ENCODE measurements around the gene YTHDF1. TPM values are rescaled to one million over a fixed set of nuclear protein-coding genes. Genes with fewer than 3 reads are reported as not detected.

Gene YTHDF1
- 10 to 100 TPM; 21.2 to 49.6 (median 25.8) TPM for total RNA-seq

DNA sequence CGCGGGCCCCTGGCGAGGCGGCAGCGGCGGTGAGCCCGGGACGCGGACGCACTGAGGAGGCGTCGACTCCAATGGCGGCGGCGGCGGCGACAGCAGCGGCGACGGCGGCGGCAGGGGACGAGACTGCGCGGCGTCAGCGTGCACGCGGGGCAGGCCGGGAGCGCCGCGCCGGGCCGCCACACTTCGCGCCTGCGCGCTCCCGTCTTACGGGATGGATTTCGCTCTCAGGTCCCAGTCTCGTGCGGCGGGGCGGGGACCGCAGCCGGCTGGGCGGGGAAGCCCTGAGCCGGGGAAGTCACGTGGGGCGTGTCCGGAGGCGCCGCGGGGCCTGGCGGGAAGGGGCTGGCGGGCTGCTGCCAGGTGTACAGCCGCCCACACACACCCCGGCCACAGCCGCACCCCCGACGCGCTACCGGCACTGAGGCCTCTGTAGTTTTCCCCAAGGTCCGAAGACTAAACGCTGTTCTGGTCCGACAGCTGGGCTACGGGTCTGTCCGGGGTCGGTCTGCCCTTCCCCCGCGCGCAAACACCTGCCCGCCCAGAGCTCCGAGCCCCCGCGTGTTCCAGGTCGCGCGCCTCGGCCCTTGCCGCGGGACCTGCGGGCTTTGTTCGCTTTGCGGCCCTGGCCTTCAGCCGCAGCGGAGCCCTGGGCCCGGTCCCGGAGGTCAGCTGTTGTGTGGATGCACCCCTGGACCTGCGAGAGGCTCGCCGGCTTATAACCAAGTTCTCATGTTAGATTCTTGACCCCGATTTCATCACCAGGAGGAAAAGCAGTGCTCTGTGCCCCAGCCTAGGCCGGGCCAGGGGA, at the start of gene YTHDF1:
YTHDF1 (minus strand) TSS at position 91 of the 808 bp plus-strand sequence. CDS start 239 bp downstream, outside the sequence.
- TF ChIP-seq, protein P1, sequence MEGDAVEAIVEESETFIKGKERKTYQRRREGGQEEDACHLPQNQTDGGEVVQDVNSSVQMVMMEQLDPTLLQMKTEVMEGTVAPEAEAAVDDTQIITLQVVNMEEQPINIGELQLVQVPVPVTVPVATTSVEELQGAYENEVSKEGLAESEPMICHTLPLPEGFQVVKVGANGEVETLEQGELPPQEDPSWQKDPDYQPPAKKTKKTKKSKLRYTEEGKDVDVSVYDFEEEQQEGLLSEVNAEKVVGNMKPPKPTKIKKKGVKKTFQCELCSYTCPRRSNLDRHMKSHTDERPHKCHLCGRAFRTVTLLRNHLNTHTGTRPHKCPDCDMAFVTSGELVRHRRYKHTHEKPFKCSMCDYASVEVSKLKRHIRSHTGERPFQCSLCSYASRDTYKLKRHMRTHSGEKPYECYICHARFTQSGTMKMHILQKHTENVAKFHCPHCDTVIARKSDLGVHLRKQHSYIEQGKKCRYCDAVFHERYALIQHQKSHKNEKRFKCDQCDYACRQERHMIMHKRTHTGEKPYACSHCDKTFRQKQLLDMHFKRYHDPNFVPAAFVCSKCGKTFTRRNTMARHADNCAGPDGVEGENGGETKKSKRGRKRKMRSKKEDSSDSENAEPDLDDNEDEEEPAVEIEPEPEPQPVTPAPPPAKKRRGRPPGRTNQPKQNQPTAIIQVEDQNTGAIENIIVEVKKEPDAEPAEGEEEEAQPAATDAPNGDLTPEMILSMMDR (IDR thresholded peaks at IDR 0.05): no peak
- ATAC-seq (ENCODE audit: low FRiP score) (peak; percentile 95), DNase-seq (ENCODE audit: low spot score) (peak; percentile 78)

DNA sequence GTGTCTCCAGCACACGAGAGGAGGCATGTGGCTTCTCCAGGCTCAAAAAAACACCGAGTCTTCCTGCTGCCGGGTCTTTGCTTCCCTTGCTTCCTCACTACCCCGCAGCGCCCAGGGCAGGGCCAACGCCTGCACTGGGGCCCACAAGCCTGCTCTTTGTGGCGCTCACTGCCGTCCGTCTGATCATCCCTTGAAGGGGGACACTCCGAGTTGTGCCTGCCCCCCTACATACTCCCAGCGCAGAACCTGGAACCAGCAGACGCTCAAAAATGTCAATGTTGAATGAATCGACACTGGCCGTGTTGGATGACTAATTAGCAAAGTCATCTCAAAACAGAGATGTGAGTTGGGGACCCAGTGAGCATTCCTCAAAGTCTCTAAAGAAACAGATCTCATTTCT, 48.6 kb upstream of the YTHDF1 start:
- DNase-seq (ENCODE audit: low spot score) (no peak), ATAC-seq (ENCODE audit: low FRiP score) (no peak)
- TF ChIP-seq, protein P1 (IDR thresholded peaks at IDR 0.05): no peak

DNA sequence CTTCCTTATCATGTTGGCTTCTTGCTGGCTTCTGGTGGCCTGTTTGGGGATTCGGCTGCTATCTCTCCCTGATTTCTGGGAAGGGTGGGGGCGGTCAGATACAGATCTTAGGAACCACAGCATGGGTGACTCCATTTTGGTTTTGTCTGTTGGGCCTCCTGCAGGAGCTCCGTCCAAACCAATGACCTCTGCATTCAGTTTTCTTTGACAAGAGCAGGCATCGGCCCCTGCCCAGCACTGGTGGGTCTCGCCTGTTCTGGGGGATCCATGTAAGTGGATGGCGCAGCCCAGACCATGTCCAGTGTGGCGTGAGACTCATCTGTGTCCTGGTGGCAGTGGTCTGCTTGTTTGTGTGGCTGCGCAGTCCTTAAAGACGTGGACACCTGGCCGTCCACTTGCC, 48.1 kb upstream of the YTHDF1 start:
- no peak for ATAC-seq (ENCODE audit: low FRiP score)
- no peak for DNase-seq (ENCODE audit: low spot score)
- TF ChIP-seq, protein P1 (IDR thresholded peaks at IDR 0.05): no peak

DNA sequence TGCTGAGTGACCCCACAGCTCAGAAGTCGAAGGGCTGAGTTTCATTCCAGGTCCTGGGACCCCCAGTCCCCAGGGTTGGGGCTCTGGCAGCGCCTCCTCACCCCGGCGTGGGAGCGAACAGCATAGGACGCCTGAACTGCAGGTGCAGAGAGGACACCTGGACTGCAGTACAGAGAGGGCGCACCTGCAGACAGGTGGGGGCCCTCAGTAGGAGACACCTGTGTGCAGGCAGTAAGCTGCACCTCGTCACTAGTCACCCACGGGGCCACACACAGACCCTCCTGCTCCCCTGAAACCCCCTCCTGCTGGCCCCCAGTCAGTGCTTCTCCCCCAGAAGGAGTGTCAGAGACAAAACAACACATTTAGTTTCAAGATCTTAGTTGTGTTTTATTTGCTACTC, 46.9 kb upstream of the YTHDF1 start:
- TF ChIP-seq, protein P1 (IDR thresholded peaks at IDR 0.05): no peak
- ATAC-seq (ENCODE audit: low FRiP score) (no peak), DNase-seq (ENCODE audit: low spot score) (no peak)

DNA sequence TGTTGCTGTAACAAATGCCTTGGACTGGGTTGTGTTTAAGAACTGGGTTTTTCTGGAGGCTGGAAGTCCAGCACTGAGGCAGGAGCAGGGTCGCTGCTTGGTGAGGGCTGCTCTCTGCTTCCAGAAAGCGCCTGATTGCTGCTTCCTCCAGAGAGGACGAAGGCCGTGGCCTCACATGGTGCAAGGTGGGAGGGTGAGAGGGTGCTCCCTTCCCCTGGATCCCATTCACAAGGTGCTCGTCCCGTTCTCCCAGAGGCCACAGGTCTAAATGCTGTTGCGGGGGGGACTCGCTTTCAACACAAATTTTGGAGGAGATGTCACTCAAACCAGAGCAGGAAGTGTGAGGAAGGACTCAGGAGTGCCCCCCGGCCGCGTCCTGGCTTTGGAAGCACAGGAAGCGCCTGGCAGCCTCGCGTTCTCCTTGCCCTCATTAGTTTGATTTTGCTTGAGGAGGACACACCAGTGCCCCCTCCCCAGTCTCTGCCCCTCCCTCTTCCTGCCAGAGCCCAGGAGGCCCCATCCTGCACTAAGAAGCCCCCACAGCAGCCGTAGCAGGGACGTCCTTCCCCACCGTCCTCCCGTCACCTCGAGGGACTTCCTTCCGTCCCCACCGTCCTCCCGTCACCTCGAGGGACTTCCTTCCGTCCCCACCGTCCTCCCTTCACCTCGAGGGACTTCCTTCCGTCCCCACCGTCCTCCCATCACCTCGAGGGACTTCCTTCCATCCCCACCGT, 46.0 kb upstream of the YTHDF1 start:
- no peak for DNase-seq (ENCODE audit: low spot score)
- ATAC-seq (ENCODE audit: low FRiP score): no peak
- TF ChIP-seq, protein P1 (IDR thresholded peaks at IDR 0.05): no peak

DNA sequence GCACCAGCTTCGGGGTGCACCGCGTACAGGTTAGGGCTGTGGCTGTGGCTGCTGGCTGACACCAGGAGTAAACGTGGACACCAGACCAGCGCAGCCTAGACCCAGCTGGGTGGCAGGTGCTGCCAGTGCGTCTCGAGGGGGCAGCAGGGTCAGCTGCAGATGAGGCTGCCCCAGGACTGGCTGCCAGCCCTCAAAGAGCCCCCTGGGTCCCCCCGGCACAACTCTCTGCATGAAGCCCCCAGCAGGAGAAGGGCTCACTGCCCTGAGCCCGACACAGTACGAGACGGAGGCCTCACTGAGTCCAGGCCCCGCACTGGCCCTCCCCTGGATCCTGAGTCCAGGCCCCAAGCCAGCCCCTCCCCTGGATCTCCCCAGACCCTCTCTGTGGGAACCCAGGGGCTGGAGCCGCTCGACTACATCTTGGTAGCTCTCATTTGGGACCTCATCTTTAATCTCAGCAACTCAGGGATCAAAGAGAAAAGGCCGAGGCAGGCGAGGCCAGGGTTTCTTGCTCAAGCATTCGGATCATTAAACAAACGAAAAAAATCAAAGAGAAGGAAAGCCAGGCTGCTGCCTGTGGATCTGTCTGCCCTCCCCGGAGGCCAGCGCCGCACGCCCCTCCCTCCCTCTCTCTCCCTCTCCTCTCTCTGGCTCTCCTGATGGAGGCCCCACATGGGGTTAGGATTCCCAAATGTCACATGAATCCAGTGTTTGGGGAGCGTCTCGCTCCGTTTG, 45.3 kb upstream of the YTHDF1 start:
- no peak for DNase-seq (ENCODE audit: low spot score)
- TF ChIP-seq, protein P1 (IDR thresholded peaks at IDR 0.05): no peak
- no peak for ATAC-seq (ENCODE audit: low FRiP score)

All from omental fat pad (tissue), 4 donors.